HepG2 (cell line): Measurements from ENCODE around the gene NLE1. TPM values are rescaled to one million over a fixed set of nuclear protein-coding genes. Genes with fewer than 3 reads are reported as not detected.

Experiments used
- CCDC6 ChIP-seq: sonication (generic); formaldehyde crosslinking; IDR thresholded peaks from 2 replicates; pipeline ENCODE4 v1.8.1; 2022; ENCODE audit warnings: mild to moderate bottlenecking, missing genetic modification reagents, moderate library complexity
- FOXK1 ChIP-seq: sonication (generic); formaldehyde crosslinking; IDR thresholded peaks from 2 replicates; pipeline ENCODE4 v1.4.0; 2020; ENCODE audit warnings: low read depth, missing genetic modification reagents, borderline replicate concordance
- GATAD2A ChIP-seq: IDR thresholded peaks from 2 replicates; pipeline ENCODE4 v1.6.1; 2016
- MED8 ChIP-seq: sonication (generic); formaldehyde crosslinking; IDR thresholded peaks from 2 replicates; pipeline ENCODE4 v1.8.1; 2023; ENCODE audit warnings: mild to moderate bottlenecking, missing genetic modification reagents; ENCODE audit not compliant: insufficient replicate concordance
- SALL1 ChIP-seq: sonication (generic); formaldehyde crosslinking; IDR thresholded peaks from 2 replicates; pipeline ENCODE4 v1.8.0; 2022; ENCODE audit warnings: mild to moderate bottlenecking, missing genetic modification reagents
- SIN3B ChIP-seq: fragments of 150-350 bp; IDR thresholded peaks from 2 replicates; pipeline ENCODE4 v1.6.1; 2014; ENCODE audit warnings: low read length
- TBX2 ChIP-seq: sonication (generic); formaldehyde crosslinking; IDR thresholded peaks from 2 replicates; pipeline ENCODE4 v1.5.0; 2020; ENCODE audit warnings: missing genetic modification reagents, mild to moderate bottlenecking, borderline replicate concordance
- UBTF ChIP-seq: sonication (generic); formaldehyde crosslinking; IDR thresholded peaks from 2 replicates; pipeline ENCODE4 v1.4.0; 2020; ENCODE audit warnings: mild to moderate bottlenecking, missing genetic modification reagents
- USF2 ChIP-seq, 2 experiments: sonication (generic) in 1 of 2; formaldehyde crosslinking in 1 of 2; IDR thresholded peaks; 2 replicates each; pipeline versions ENCODE4 v1.5.1 to v1.6.1; 2011 to 2020; ENCODE audit warnings: borderline replicate concordance in 1 of 2, low read depth in 1 of 2, low read length in 1 of 2, mild to moderate bottlenecking in 1 of 2, missing genetic modification reagents in 1 of 2, moderate library complexity in 1 of 2
- ZFP36L1 ChIP-seq: sonication (generic); formaldehyde crosslinking; IDR thresholded peaks from 2 replicates; pipeline ENCODE4 v1.8.0; 2022; ENCODE audit warnings: mild to moderate bottlenecking, missing genetic modification reagents, moderate library complexity
- ZNF253 ChIP-seq: sonication (generic); formaldehyde crosslinking; IDR thresholded peaks from 2 replicates; pipeline ENCODE4 v1.8.0; 2022; ENCODE audit warnings: mild to moderate bottlenecking, missing genetic modification reagents, borderline replicate concordance
- ZNF512 ChIP-seq: sonication (generic); formaldehyde crosslinking; IDR thresholded peaks from 2 replicates; pipeline ENCODE4 v1.4.0; 2020; ENCODE audit warnings: mild to moderate bottlenecking, missing genetic modification reagents
- ZNF724P ChIP-seq: sonication (generic); formaldehyde crosslinking; IDR thresholded peaks from 2 replicates; pipeline ENCODE4 v1.8.0; 2022; ENCODE audit warnings: missing genetic modification reagents, borderline replicate concordance
- ZSCAN29 ChIP-seq: sonication (generic); formaldehyde crosslinking; conservative IDR thresholded peaks from 2 replicates; pipeline ENCODE4 v1.4.0; 2020; ENCODE audit warnings: mild to moderate bottlenecking, missing genetic modification reagents
- polyA plus RNA-seq, 8 experiments: library from polyadenylated mRNA; depleted of rRNA in 3 of 8; stranded (reverse) in 7 of 8; unstranded in 1 of 8; fragments of >200 nt; fragmentation: Illumina TruSeq in 4 of 8; extraction: Trizol in 4 of 8; gene quantifications; 2 replicates each; pipeline versions ENCODE4 v1.2.1 to v1.2.3, GENCODE V29; 2011 to 2016; ENCODE audit warnings: low read depth in 4 of 8, missing spikeins in 1 of 8, mixed read lengths in 1 of 8; ENCODE audit not compliant: insufficient read depth in 1 of 8
- total RNA-seq, 5 experiments: library from RNA; depleted of rRNA; stranded (reverse); fragments of >200 nt; fragmentation: Illumina TruSeq; extraction: Trizol; gene quantifications; 2 replicates each; pipeline ENCODE4 v1.2.3, GENCODE V29; 2016; ENCODE audit warnings: low read depth in 1 of 5
- TF ChIP-seq, protein P1 (sequence below): sonication (generic); formaldehyde crosslinking; IDR thresholded peaks from 2 replicates; pipeline ENCODE4 v1.5.0; 2020; ENCODE audit warnings: missing genetic modification reagents, mild to moderate bottlenecking, borderline replicate concordance
- TF ChIP-seq, protein P2 (sequence below): sonication (generic); formaldehyde crosslinking; IDR thresholded peaks from 2 replicates; pipeline ENCODE4 v1.4.0; 2020; ENCODE audit warnings: missing genetic modification reagents

NLE1 gene
- total and polyA plus RNA-seq, 2 of the 13 experiments (the other 11 are each of a cell fraction or from before 2014, with no cell fraction given) = 20.3 to 34.5 TPM

GRCh38 chr17:35119370-35120165 is 22.5 kb downstream of the NLE1 start, which contains the start of gene RAD51D (continued):
- TF ChIP-seq FOXK1 (CRISPR knock-in tag) = no peak
- no peak for TF ChIP-seq ZNF253 (CRISPR knock-in tag)
- peak; percentile 68; the same call in 1 of the 2 replicates for TF ChIP-seq ZNF724P (CRISPR knock-in tag)
- TF ChIP-seq MED8 (CRISPR knock-in tag) = no peak
- TF ChIP-seq, protein P1, sequence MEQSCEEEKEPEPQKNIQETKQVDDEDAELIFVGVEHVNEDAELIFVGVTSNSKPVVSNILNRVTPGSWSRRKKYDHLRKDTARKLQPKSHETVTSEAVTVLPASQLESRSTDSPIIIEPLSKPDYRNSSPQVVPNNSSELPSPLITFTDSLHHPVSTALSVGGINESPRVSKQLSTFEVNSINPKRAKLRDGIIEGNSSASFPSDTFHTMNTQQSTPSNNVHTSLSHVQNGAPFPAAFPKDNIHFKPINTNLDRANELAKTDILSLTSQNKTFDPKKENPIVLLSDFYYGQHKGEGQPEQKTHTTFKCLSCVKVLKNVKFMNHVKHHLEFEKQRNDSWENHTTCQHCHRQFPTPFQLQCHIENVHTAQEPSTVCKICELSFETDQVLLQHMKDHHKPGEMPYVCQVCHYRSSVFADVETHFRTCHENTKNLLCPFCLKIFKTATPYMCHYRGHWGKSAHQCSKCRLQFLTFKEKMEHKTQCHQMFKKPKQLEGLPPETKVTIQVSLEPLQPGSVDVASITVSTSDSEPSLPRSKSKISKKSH (CRISPR knock-in tag) = peak; percentile 38; the same call in 1 of the 2 replicates
- TF ChIP-seq UBTF (CRISPR knock-in tag) = peak; percentile 62
- peak; percentile 4; the same call in 1 of the 2 replicates for TF ChIP-seq GATAD2A
- TF ChIP-seq CCDC6 (CRISPR knock-in tag) = peak; percentile 13; the same call in 1 of the 2 replicates
- peak; percentile 52; the same call in 1 of the 2 replicates for TF ChIP-seq SALL1
- TF ChIP-seq USF2 (IDR thresholded peaks at IDR 0.05; ENCODE audit: low read depth, low read length) = peak; percentile 43; the same call in 1 of the 2 replicates
- peak; percentile 79; the same call in 1 of the 2 replicates for TF ChIP-seq USF2 (CRISPR knock-in tag; IDR thresholded peaks at IDR 0.05; ENCODE audit: borderline replicate concordance)
- no peak for TF ChIP-seq ZFP36L1 (CRISPR knock-in tag)
- no peak; the same call in 1 of the 2 replicates for TF ChIP-seq SIN3B
- TF ChIP-seq ZSCAN29 = no peak
- TF ChIP-seq, protein P2, sequence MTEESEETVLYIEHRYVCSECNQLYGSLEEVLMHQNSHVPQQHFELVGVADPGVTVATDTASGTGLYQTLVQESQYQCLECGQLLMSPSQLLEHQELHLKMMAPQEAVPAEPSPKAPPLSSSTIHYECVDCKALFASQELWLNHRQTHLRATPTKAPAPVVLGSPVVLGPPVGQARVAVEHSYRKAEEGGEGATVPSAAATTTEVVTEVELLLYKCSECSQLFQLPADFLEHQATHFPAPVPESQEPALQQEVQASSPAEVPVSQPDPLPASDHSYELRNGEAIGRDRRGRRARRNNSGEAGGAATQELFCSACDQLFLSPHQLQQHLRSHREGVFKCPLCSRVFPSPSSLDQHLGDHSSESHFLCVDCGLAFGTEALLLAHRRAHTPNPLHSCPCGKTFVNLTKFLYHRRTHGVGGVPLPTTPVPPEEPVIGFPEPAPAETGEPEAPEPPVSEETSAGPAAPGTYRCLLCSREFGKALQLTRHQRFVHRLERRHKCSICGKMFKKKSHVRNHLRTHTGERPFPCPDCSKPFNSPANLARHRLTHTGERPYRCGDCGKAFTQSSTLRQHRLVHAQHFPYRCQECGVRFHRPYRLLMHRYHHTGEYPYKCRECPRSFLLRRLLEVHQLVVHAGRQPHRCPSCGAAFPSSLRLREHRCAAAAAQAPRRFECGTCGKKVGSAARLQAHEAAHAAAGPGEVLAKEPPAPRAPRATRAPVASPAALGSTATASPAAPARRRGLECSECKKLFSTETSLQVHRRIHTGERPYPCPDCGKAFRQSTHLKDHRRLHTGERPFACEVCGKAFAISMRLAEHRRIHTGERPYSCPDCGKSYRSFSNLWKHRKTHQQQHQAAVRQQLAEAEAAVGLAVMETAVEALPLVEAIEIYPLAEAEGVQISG (CRISPR knock-in tag) = peak; percentile 82
- TF ChIP-seq TBX2 = peak; percentile 37; the same call in 1 of the 2 replicates
- no peak for TF ChIP-seq ZNF512 (CRISPR knock-in tag)
